ENCODE results near the gene C1orf198. TPM values are rescaled to one million over a fixed set of nuclear protein-coding genes. Genes with fewer than 3 reads are reported as not detected.

C1orf198 gene, protein sequence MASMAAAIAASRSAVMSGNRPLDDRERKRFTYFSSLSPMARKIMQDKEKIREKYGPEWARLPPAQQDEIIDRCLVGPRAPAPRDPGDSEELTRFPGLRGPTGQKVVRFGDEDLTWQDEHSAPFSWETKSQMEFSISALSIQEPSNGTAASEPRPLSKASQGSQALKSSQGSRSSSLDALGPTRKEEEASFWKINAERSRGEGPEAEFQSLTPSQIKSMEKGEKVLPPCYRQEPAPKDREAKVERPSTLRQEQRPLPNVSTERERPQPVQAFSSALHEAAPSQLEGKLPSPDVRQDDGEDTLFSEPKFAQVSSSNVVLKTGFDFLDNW
- total RNA-seq (ENCODE audit: insufficient read depth, low replicate concordance), result 85.2 TPM

DNA sequence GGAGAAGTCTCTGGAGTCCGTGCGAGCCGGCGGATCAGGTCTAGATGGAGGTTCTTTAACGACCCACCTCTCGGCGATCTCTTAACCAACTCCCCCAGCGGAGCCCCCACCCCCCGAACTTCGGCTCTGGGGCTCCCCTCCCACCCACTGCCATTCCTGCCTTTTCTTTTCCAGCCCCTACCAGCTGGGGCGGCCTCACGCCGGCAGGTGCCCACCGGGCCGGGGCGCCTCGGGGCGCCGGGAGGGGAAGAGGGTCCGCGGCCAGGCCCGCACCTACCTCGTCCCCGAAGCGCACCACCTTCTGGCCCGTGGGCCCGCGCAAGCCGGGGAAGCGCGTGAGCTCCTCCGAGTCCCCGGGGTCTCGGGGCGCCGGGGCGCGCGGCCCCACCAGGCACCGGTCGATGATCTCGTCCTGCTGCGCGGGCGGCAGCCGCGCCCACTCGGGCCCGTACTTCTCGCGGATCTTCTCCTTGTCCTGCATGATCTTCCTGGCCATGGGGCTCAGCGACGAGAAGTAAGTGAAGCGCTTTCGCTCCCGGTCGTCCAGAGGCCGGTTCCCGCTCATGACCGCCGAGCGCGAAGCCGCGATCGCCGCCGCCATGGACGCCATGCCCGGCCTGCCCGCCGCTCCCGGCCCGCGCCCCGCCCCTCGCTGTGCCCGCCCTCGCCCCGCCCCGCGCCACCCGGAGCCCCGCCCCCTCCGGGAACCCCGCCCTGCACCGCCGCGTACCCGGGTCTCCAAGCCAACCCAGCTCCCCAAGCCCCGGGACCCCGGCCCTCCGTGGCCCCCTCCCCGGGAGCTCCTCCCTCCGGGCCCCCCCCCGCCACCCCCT lies at the start of gene C1orf198:
TSS of gene C1orf198 (minus strand) at position 619 of the 833 bp plus-strand sequence. CDS start at position 610, 9 bp downstream.
- DNase-seq (ENCODE audit: low spot score), result peak; percentile 66

DNA sequence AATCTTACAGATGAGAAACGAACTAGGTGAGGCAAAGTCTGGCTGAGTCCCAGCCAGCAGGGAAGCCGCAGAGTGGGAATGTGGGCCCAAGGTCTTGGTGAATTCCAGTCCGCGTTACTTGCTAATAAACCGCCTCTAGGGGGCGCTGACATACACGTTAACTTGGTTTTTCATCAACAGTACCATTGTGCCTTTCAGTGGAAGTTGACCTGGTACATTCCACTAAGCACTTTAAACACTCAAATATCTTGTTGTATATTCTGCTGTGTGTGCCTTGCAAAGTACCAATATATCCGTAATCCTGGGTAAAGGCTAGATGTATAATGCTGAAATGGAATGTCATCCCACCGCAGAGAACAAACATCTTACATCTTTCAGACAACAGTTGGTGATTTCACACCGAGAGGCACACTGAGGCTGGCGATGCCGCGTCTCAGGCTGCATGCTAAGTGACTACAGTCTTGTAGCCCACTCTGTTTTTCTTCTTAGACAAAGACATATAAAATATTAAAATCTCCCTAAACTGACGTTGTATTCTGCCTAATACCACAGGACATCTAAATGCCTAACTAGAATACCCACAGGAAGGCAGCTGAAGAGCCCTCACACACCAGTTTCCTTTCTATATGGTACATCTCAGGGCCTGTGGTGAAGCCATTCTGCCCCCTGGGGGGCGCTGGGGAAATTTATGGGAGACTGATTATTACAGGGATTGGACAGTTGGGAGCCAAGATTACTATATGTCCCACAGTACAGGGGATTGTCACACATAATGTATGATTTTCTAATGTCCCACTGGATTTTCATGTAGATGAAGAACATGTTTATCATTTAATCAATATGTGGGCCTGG lies 49.2 kb upstream of the C1orf198 start:
- peak; percentile 61 for DNase-seq (ENCODE audit: low spot score)

DNA sequence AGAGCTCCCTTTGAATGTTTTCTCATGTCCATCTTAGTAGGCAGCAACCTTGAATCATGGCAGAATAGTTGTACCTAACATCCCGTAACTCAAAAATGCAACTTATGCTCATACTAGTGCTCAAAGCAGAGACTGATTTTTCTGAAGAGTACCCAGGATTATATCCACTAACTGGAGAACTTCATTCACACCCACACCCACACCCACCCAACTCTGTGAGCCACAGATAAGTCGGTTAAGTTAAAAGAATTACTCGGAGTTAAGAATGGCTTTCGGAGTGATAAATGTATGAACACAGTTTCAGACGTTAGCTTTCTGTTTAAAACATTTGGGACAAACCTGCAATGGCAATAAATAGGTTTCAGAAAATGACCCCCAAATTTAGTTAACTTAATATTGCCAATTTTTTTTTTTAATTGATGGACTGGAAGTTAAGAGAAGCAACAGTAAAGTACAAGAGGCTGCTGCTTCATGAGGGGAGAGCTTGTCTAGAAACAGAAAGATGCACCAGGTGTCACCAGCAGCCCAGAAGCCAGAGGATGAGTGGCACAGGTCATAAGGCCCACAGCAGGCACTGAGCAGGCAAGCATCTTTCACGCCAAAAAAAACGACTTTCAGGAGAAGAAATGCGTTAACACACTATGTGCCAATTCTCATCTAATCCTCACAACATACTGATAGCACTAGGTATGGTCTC lies 48.4 kb upstream of the C1orf198 start:
- DNase-seq (ENCODE audit: low spot score), result no peak

DNA sequence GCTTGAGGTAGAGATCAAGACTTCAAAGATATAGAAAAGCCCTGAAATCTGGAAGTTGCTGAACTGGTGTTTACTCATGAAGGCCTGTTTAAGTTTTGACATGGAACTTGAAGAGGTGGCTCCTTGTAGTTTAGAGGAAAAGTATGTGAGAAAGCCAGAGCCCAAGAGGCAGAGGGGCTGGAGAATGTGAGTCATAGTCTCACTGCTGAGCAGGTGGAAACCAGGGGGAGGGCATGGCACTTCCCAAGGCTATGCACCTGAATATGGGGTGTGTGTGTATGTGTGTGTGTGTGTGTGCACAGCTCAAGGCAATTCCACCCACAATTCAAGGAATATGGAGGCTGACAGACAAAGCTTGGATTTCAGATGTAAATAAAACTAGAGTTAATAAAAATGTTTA lies 46.8 kb upstream of the C1orf198 start:
- DNase-seq (ENCODE audit: low spot score), result no peak

DNA sequence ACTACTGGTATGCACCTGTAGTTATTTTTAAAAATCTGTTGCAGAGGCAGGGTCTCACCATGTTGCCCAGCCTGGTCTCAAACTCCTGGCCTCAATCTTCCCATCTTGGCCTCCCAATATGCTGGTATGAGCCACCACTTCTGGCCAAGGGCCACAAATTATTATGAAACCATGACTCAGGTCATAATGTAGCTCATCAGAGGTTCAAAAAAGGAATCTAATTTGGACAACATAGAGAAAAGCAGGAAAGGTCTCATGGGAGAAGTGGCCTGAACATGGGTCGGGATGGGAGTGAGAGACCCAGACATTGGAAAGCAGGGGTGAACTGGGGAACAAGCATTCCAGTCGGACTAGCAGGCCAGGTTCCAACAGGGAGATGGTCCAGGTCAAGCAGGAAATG lies 45.2 kb upstream of the C1orf198 start:
- DNase-seq (ENCODE audit: low spot score), result no peak

DNA sequence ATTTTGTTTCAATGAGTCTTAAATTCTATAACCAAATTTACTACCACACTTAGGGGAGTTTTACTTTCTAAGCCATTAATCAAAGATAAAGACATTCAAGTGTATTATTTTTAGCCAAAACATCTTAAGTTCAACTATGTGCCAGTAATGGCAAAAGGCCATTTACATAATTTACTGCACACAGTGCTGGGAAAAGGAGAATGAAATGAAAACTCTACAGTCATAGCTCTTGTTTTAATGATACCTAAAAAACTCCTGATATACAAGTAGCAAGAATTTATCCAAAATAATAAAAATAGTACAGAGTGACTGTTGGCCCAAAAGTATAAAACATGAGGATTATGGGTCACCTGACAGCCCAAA lies 42.4 kb upstream of the C1orf198 start:
- DNase-seq (ENCODE audit: low spot score), result peak; percentile 41

DNA sequence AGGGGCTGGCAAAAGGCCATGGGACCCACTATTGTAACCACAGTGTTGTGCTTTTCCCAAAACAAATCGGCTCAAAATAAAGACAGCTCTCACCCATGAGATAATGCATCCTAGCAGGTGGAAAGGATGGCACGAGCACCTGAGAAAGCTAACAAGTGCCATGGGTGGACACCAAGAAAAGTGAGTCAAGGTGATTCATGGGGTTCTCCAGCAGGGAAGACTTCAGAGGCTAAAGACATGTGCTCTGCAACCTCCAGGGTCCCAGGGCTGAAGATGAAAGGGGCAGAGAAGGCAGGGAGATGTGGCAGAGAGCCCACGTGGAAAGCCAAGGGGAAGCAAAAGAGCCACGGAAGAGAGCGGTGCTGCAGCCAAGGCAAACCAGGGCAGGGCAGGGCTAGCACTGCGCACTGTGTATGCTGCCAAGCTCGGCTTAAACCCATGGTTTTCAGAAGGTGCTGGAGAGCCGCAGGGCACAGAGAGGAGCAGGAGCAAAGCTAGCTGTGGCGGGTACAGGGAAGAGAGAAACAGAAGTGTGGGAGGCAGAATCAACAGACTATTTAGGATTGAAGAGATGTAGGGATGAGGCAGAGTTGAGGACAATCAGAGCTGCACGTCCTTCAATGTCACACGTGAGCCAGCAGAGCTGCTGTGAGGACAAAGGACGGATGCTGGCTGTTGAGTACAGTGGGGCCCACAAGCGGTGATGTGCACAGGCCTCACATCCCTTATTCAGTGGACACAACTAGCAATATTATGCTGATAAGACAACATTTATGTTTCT lies 41.8 kb upstream of the C1orf198 start:
- DNase-seq (ENCODE audit: low spot score), result no peak

DNA sequence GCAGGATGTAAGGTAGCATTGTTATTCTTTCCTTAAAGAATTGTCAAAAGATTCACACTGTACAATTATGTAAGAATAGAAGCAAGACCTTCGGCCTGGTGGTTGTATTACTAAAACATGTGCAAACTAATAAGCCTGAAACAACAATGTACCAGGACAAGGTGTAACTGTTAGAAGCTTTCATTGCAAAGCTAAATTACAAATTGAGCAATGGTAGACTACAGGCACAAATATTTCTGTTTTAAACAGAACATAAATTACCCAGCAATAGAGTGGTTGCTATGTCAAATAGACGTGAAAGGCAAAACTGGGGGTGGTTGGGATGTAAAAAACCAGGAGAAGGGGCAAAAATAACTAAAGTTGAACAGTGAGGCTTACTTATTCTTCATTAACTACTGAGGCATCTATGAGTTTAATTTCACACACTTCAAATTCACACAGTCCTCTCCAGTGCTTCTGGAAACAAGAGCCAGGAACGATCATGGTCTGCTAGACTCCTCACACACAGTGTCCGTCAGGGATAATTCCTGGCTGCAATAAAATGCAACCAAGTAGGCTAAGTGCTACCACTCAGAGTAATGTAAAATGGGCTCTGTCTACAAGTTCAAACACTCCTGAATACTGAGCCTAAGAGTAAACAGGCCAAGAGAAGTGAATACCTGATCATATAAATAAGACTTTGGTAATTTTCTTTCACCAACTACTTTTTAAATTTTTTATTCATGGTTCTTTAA lies 39.3 kb upstream of the C1orf198 start:
- no peak for DNase-seq (ENCODE audit: low spot score)

DNA sequence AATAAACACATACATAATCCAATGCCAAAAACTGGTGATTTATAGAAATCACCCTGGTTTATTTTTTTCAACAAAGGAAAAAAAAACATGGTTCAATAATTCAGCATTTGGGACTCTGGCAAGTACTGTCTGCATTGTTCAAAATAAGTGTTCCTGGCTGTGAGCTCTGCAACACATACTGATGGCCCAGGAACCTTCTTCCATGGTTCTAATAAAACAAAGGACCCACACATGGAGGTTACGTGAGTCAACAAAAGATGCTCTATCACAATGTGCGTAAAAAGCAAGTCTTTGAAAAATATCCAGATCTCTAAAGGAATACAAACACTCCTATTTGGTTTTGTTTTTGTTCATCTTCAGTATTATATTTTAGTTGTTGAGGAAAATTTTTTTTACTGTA lies 37.9 kb upstream of the C1orf198 start:
- no peak for DNase-seq (ENCODE audit: low spot score)

DNA sequence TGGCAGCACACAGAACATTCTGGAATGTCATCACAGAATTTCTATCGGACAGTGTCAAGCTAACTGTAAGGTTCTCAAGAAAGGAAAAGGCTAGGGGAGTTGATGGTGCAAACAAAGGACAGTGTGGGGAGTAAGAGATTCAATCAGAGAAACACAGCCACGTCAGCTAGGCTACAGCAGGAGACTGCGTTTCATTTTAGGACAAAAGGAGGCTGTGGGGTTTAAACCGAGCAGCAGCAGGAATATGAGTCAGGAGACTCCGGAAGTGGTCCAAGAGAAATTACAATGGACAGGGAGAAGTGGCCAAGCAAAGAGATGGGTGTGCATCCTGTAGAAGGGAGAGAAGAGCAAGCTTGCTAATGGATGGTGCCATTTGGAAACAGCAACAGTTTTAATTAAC lies 37.4 kb upstream of the C1orf198 start:
- DNase-seq (ENCODE audit: low spot score), result no peak

DNA sequence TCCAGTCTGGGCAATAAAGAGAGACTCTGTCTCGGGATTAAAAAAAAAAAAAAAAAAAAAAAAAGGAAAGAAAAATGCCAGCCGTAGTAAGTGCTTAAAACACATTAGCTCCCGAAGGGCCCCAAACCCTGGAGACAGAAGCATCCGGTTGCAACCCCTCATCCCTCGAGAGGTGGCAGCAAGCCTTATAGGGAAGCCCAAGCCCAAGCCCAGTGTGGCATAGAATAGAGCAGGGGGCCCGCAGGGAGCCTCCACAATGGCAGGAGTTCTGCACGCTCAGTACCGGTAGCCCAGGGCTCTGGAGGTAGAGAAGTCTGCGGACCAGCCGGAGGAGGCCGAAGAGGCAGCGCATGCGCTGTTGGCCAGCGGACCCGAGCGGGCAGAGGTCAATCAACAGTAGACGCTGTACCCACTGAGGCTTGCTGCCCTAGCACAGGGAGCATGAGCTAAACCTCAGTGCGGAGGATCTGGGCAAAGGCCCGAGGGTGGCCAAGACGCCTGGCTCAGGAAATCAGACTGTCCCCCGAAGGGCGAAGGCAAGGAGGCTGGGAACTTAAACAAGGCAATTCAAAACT lies 34.1 kb upstream of the C1orf198 start:
- no peak for DNase-seq (ENCODE audit: low spot score)

DNA sequence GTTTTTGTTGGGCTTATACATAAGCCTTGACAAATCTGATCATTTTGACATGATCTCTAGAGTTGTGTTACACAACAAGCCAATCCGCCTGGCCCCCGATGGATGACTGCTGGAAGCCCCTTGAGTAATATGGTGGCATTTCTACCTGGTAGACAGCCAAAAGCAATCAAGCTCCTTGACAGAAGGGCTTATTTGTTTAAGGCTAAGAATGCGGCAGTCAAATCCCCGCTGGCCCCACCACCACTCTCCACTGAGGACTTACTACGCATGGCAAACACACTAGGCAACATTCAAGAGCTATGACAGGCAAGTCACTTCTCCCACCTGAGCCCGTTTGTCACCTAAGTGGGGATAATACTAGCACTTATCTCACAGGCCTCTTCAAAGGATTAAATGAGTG lies 33.4 kb upstream of the C1orf198 start:
- peak; percentile 33 for DNase-seq (ENCODE audit: low spot score)

DNA sequence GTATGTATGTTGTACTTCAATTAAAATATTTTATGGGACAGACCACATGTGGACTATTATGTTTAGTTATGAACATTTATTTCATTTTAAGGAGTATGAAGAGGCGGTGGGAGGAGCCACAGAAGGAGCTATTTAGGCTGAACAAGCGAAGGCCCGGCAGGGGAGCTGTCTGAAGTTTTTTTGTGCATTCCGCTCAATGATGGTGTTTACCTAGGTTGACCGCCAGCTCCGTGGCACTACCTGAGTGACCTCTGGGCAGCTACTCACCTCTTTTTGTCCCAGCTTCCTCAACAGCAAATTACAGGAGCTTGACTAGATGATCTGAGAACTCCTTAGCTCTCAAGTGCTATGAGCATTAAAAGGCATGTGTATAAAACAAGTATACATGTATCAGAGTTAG lies 32.7 kb upstream of the C1orf198 start:
- no peak for DNase-seq (ENCODE audit: low spot score)

DNA sequence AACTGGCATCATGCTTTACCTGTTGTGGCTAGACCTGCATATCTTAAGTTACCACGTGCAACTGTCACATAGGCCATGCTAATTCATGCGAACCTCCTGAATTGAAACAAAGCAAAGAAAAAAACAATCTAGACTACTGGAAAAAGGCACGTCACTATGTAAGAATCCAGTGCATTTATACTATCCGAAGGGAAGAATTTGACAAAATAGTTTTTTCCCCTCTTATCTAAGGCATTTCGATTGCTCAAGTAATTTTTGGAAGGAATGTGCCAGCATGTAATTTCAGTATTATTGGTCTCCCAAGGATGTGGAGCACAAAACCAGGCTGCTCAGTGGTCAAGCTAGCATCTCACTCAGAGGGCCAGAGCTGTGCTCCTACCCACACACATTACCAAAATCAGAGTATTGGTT lies 31.5 kb upstream of the C1orf198 start:
- peak; percentile 81 for DNase-seq (ENCODE audit: low spot score)

DNA sequence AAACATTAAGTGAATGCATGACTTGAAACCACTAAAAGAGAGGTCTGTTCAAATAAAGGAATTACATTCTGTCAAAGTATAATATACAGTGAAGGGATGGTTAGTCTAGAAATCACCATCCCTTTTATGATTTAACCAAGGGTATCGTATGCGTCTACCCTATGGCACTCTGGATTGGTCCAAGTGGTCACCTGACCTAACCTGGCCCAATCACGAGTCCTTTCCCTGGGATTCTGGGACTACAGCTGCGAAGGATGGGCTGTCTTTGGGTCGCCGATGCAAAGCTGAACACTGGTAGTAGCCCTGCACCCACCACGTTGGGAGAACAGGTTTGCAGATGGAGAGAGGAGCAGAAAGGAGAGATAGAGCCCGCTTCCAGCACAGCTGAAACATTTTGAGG lies 30.4 kb upstream of the C1orf198 start:
- no peak for DNase-seq (ENCODE audit: low spot score)

DNA sequence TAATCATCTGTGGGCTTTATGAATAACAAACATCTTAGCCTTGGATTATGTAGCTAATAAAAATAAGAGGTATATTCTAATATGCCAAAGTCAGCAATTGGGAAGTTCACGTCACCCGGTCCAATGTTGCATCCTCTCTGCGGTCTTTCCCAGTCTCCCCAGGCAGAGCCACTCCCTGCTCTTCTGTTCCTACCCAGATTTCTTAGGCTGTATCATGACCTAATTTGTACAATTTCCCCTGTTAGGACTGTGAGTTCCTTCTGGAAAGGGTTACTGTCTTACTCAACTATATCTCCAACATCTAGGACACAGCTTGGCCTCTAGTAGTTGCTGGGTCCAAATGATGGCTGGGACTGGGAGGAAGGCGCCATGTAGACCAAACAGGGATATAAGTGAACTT lies 29.8 kb upstream of the C1orf198 start:
- DNase-seq (ENCODE audit: low spot score), result no peak

DNA sequence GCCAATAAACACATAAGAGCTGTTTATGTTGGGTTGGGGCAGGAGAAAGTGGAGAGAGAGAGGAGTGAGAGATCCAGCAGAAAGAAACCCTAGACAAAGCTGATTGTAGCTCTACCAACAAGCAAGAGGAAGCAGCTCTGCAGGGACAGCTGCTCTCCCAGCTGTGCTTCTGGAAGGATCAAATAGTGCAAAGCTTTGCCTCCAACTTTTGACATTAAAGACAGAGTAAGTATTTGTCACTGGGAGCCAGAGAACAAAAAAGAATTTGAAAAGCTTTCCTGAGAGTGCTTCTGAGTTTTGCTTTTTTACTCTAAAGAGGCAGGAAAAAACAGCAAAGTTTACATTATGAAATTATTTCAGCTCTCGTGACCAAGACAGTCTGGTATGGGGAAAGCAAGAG lies 28.5 kb upstream of the C1orf198 start:
- DNase-seq (ENCODE audit: low spot score), result peak; percentile 48

DNA sequence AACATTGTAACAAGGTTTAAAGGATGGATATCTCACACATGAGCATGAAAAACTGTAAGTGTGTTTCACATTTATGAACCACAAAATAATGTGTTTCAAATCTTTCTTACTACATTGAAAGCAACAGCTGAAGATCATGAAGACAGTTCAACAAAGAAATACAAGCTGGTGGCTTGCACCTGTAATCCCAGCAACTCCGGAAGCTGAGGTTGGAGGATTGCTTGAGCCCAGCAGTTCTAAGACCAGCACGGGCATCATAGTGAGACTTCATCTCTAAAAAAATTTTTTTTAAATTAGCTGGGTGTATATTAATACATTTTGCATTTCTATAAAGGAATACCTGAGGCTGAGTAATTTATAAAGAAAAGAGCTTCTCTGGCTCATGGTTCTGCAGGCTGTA lies 27.1 kb upstream of the C1orf198 start:
- DNase-seq (ENCODE audit: low spot score), result no peak

DNA sequence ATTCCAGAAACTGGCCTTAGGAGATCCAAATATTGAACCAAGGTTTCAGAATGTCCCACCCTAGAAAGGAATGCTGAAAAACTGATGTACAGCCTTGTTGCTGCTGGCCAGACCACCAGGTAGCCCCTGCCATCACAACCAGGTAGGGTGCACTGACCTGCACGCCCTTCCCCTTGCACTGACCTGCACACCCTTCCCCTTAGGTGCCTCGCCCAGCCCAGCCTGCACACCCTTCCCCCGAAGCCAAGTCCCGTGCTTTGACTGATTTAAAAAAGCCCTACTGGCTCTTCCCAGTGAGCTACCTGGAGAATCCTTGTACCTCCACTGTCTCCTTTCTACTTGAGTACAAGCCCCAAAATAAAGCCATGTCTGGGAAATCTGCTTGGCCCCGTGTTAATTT lies 26.3 kb upstream of the C1orf198 start:
- DNase-seq (ENCODE audit: low spot score), result no peak

DNA sequence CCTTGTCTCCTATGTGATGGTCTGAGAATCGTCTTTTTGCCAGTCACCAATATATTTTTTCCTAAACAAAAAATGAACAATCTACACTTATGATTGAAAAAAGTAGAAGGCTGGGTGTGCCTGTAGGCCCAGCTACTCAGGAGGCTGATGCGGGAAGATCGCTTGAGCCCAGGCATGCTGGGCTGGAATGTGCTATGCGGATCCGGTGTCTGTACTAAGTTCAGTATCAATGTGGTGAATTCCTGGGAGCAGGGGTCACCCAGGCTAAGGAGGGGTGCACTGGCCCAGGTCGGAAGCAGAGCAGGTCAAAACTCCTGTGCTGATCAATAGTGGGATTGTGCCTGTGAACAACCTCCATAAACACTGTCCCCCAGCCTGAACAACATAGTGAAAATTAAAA lies 25.7 kb upstream of the C1orf198 start:
- no peak for DNase-seq (ENCODE audit: low spot score)

Data from umbilical cord (tissue), 2 donors.